IPS-20b (cell line): Measurements from ENCODE around the gene ICA1L.
A peak's percentile ranks its signal among the peaks of the same experiment; 100 is the strongest.
"Not testable (repeated sequence)": the region's sequence is repeated elsewhere in the genome, so short reads cannot be mapped to it uniquely, and the experiment has no call there.

Experiments
- H3K27ac ChIP-seq: one replicate; pipeline ENCODE4 v1.5.1; 2013; ENCODE audit warnings: low read length
- H3K27me3 ChIP-seq: 2 replicates; pipeline ENCODE4 v1.6.1; 2013; ENCODE audit warnings: mild to moderate bottlenecking, low read length, inconsistent platforms; ENCODE audit not compliant: insufficient read depth
- H3K36me3 ChIP-seq: 2 replicates; pipeline ENCODE4 v1.6.1; 2013; ENCODE audit warnings: low read depth, mild to moderate bottlenecking, inconsistent platforms, low read length, moderate library complexity; ENCODE audit not compliant: insufficient read depth
- H3K4me1 ChIP-seq: 2 replicates; pipeline ENCODE4 v1.6.1; 2013; ENCODE audit warnings: mild to moderate bottlenecking, control low read depth, inconsistent platforms, low read length, moderate library complexity; ENCODE audit not compliant: insufficient read depth
- H3K4me3 ChIP-seq: 2 replicates; pipeline ENCODE4 v1.5.1; 2013; ENCODE audit warnings: mild to moderate bottlenecking, low read length, inconsistent platforms
- H3K9ac ChIP-seq: 2 replicates; pipeline ENCODE4 v1.6.1; 2013; ENCODE audit warnings: low read depth, mild to moderate bottlenecking, inconsistent platforms, low read length, moderate library complexity
- H3K9me3 ChIP-seq: 2 replicates; pipeline ENCODE4 v1.6.1; 2013; ENCODE audit warnings: mild to moderate bottlenecking, low read depth, low read length, inconsistent platforms; ENCODE audit not compliant: insufficient read depth

Gene ICA1L

DNA sequence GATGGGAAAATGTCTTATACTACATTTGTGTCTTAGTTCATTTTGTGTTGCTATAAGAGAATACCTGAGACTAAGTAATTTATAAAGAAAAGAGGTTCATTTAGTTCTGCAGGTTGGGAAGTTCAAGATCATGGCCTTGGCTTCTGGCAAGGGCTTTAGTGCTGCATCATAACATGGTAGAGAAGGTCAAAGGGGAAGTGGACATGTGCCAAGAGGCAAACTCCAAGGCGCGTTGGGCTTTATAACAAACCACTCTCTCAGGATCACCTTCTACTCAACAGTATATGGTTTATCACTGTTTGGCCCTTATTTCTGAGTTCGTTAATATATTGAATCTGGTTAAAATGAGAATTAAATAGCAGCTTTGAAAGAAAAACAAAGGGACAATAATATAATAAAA is 58.2 kb downstream of the ICA1L start:
- peaks cover 2% of the 10 kb centered on the region; the same call in 1 of the 2 replicates for H3K9me3 ChIP-seq
- no peaks in the 10 kb centered on the region for H3K4me1 ChIP-seq
- H3K36me3 ChIP-seq, result no peaks in the 10 kb centered on the region
- no peaks in the 10 kb centered on the region for H3K27me3 ChIP-seq
- H3K4me3 ChIP-seq, result no peak overlapping the region
- no peak overlapping the region for H3K27ac ChIP-seq
- no peak overlapping the region for H3K9ac ChIP-seq

DNA sequence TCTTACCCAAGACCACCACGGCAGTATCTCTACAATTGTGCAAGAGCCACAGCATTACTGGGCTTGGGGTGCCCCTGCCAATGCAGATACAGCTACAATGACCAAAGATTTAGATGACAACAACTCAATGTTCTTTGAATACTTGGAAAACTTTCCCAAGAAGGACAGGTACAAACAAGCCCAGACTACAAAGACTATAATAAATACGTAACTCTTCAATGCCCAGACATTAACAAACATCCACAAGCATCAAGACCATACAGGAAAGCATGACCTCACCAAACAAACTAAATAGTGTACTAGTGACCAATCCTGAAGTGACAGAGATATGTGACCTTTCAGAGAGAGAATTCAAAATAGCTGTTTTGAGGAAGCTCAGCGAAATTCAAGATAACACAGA is 62.8 kb downstream of the ICA1L start:
- H3K36me3 ChIP-seq, result no peaks in the 10 kb centered on the region
- no peak overlapping the region for H3K9ac ChIP-seq
- no peaks in the 10 kb centered on the region for H3K27me3 ChIP-seq
- no peak overlapping the region for H3K4me3 ChIP-seq
- no peaks in the 10 kb centered on the region for H3K9me3 ChIP-seq
- H3K4me1 ChIP-seq, result peaks cover 3% of the 10 kb centered on the region; the same call in 1 of the 2 replicates
- no peak overlapping the region for H3K27ac ChIP-seq

DNA sequence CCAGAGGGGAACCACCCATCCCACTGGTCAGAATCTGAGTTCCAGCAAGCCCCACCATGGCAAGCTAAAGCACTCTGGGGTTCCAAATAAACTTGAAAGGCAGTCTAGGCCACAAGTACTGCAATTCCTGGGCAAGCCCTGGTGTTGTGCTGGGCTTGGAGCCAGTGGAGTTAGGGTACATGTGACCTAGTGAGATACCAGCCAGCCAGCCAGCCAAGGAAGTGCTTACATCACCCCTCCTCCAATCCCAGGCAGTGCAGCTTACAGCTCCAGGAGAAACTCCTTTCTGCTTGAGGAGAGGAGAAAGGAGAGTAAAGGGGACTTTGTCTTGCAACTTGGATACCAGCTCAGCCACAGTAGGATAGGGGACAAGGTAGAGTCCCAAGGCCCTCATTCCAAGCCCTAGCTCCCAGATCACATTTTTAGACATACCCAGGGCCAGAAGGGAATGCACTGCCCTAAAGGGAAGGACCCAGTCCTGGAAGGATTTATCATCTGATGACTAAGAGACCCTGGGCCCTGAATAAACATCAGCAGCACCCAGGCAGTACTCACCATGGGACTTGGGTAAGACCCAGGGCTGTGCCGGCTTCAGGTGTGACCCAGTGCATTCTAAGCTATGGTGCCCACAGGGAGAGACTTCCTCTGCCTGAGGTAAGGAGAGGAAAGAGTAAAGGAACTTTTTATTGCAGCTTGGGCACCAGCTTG is 64.0 kb downstream of the ICA1L start:
- H3K27me3 ChIP-seq, H3K9ac ChIP-seq, H3K9me3 ChIP-seq, H3K4me1 ChIP-seq, H3K27ac ChIP-seq, H3K36me3 ChIP-seq, H3K4me3 ChIP-seq: not testable (repeated sequence)

DNA sequence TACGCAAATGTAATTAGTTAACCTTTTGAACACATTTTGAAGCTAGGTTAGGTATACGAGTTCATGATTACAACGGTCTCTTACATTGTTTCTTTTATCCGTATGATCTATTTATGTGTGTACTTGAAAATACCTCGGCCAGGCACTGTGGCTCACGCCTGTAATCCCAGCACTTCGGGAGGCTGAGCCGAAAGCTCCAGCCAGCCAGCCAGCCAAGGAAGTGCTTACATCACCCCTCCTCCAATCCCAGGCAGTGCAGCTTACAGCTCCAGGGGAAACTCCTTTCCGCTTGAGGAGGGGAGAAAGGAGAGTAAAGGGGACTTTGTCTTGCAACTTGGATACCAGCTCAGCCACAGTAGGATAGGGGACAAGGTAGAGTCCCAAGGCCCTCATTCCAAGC is 65.7 kb downstream of the ICA1L start:
- H3K27me3 ChIP-seq, H3K4me3 ChIP-seq, H3K36me3 ChIP-seq, H3K27ac ChIP-seq, H3K9me3 ChIP-seq, H3K9ac ChIP-seq: not testable (repeated sequence)
- H3K4me1 ChIP-seq, result peaks cover 13% of the 10 kb centered on the region; the same call in 1 of the 2 replicates

- Histone ChIP-seq H3K4me3 (no peak overlapping the region), H3K36me3 (no peaks in the 10 kb centered on the region), H3K27me3 (no peaks in the 10 kb centered on the region), H3K9me3 (no peaks in the 10 kb centered on the region), H3K27ac (no peak overlapping the region), H3K4me1 (peaks cover 10% of the 10 kb centered on the region; the same call in 1 of the 2 replicates), H3K9ac (no peak overlapping the region)
Observed at GRCh38 chr2:202797944-202798343, 73.6 kb downstream of the ICA1L start.

GRCh38 chr2:202790676-202791075 is 80.9 kb downstream of the ICA1L start:
- Histone ChIP-seq H3K4me1 (no peaks in the 10 kb centered on the region), H3K36me3 (peaks cover 10% of the 10 kb centered on the region; the same call in 1 of the 2 replicates), H3K9ac (no peak overlapping the region), H3K4me3 (no peak overlapping the region), H3K27me3 (no peaks in the 10 kb centered on the region), H3K27ac (no peak overlapping the region), H3K9me3 (no peaks in the 10 kb centered on the region)

- Histone ChIP-seq H3K4me1 (no peaks in the 10 kb centered on the region), H3K4me3 (no peak overlapping the region), H3K9me3 (no peaks in the 10 kb centered on the region), H3K36me3 (peaks cover 15% of the 10 kb centered on the region; the same call in 1 of the 2 replicates), H3K9ac (no peak overlapping the region), H3K27ac (no peak overlapping the region), H3K27me3 (no peaks in the 10 kb centered on the region)
Observed at GRCh38 chr2:202786842-202787241, 84.7 kb downstream of the ICA1L start.

DNA sequence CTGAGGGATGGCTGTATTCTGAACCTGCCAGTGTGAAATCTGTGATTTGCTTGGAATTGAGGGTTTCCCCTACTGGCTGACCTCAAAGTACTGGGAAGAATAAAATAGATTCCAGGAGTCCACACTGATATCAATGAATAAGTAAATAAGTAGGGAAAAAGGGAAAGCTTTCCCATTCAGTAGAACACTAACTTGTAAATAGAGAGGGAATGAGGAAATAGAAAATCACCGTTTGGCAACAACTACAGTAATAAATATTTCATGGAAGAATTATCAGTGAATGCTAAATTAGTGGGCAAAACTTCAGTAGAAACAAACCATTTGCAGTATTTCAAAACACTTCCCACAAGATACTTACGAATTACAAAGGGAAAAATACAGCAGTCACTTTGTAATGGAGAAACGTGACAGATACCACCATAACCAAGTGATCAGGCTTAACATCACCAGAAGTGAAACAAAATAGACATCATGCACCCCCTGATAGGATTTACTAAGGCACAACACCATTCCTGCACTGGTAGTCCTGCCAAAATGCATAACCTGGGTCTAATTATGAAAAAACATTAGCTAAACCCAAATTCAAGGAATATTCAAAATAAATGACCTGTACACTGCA is 88.5 kb downstream of the ICA1L start:
- no peaks in the 10 kb centered on the region for H3K9me3 ChIP-seq
- peaks cover 38% of the 10 kb centered on the region for H3K36me3 ChIP-seq
- no peak overlapping the region for H3K9ac ChIP-seq
- H3K4me3 ChIP-seq, result no peak overlapping the region
- no peaks in the 10 kb centered on the region for H3K4me1 ChIP-seq
- H3K27ac ChIP-seq, result peak overlapping the region; percentile 36
- H3K27me3 ChIP-seq, result no peaks in the 10 kb centered on the region

DNA sequence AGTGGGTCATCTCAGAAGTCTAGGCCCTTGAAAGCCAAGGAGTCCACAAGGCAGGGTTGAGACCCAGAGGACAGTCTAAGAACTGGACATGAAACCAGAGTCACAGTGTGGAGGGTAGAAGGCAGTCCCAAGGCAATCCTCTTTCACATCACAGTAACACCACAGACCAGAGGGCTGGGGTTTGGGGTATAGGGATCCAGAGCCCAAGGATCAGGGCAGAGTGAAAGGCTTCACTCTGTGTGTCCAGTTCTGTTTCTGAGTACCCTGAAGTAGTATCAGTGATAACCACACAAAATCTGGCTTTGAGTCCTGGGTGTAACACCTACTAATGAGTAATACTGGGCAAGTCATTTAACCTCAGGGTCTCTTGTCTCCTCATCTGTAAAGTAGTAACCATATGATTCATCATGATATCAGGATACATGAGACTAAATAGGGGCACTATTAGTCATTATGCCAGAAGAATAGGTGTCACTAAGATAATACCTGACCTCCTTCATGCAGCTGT is 91.0 kb downstream of the ICA1L start:
- no peak overlapping the region for H3K9ac ChIP-seq
- no peak overlapping the region for H3K27ac ChIP-seq

GRCh38 chr2:202778217-202778616 is 93.3 kb downstream of the ICA1L start:
- peaks cover 42% of the 10 kb centered on the region for H3K36me3 ChIP-seq
- H3K4me1 ChIP-seq, result no peaks in the 10 kb centered on the region
- no peak overlapping the region for H3K4me3 ChIP-seq
- H3K27ac ChIP-seq, result no peak overlapping the region
- no peak overlapping the region for H3K9ac ChIP-seq
- H3K9me3 ChIP-seq, result no peaks in the 10 kb centered on the region
- H3K27me3 ChIP-seq, result no peaks in the 10 kb centered on the region

More for the DNA sequence above, 91.0 kb downstream of the ICA1L start:
- no peaks in the 10 kb centered on the region for H3K9me3 ChIP-seq
- H3K27me3 ChIP-seq, result no peaks in the 10 kb centered on the region
- H3K4me3 ChIP-seq, result no peak overlapping the region
- H3K36me3 ChIP-seq, result peaks cover 34% of the 10 kb centered on the region
- no peaks in the 10 kb centered on the region for H3K4me1 ChIP-seq

GRCh38 chr2:202774104-202774503 is 97.5 kb downstream of the ICA1L start:
- Histone ChIP-seq H3K9me3 (no peaks in the 10 kb centered on the region), H3K9ac (no peak overlapping the region), H3K27ac (no peak overlapping the region), H3K27me3 (no peaks in the 10 kb centered on the region), H3K4me3 (no peak overlapping the region), H3K4me1 (peaks cover 4% of the 10 kb centered on the region; the same call in 1 of the 2 replicates), H3K36me3 (peaks cover 27% of the 10 kb centered on the region; the same call in 1 of the 2 replicates)
